Cortex of kidney (tissue), 1 donor: ENCODE results near the gene BIN1.
A peak's percentile ranks its signal among the peaks of the same experiment; 100 is the strongest.

Experiments used
- DNase-seq: peaks from one replicate; lab custom pipeline; 2025; lab: John Stamatoyannopoulos, UW

BIN1 gene, protein sequence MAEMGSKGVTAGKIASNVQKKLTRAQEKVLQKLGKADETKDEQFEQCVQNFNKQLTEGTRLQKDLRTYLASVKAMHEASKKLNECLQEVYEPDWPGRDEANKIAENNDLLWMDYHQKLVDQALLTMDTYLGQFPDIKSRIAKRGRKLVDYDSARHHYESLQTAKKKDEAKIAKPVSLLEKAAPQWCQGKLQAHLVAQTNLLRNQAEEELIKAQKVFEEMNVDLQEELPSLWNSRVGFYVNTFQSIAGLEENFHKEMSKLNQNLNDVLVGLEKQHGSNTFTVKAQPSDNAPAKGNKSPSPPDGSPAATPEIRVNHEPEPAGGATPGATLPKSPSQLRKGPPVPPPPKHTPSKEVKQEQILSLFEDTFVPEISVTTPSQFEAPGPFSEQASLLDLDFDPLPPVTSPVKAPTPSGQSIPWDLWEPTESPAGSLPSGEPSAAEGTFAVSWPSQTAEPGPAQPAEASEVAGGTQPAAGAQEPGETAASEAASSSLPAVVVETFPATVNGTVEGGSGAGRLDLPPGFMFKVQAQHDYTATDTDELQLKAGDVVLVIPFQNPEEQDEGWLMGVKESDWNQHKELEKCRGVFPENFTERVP

DNA sequence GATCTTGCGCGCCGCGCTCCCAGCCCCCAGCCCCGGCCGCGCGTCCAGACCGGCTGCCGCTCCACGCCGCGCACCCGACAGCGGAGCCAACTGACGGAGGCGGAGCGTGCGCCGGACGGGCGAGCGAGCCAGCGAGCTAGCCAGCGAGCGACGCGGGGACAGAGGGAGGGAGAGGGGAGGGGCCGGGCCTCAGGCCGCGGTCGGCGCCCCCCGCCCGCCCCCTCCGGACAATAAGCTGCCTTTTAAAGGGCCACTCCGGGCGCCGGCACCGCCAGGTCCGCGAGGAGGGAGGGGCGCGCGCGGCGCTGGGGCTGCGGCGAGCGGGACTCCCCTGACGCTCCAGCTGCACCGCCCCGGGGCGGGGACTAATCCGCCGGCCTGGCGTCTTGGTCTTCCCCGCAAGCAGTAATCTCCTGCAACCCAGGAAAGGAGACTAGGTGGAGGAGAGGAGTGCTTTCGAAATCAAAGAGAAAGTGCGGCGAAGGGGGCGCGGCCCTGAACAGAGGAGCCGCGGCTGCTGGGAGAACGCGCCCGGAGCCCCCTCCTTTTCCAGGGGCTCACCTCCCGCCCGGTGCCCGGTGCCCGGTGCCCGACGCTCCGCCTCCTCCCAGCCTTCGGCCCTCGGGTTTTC lies at the start of gene BIN1:
Gene BIN1 (minus strand): TSS at position 164 of the 631 bp plus-strand sequence. CDS start 211 bp downstream, outside the sequence.
- DNase-seq, result peak; percentile 64

DNA sequence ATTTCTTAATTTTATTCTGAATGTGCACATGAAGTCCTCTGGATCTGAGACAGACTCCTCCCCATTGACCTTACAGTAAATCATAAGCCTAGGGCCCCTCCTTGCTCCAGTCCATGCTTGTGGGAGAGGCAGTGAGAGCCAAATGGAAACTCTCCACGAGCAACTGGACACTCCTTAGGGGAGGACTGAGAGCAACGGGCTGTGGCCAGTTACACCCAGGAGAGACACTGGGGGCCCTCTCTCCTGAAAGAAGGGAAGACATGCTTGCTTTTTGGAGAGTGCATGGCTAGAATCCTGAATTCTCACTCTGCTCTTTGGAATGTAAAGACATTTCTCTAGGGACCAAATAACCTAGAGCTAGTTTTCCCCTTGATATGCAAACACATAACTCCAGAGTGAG lies 49.0 kb upstream of the BIN1 start:
- DNase-seq, result no peak

DNA sequence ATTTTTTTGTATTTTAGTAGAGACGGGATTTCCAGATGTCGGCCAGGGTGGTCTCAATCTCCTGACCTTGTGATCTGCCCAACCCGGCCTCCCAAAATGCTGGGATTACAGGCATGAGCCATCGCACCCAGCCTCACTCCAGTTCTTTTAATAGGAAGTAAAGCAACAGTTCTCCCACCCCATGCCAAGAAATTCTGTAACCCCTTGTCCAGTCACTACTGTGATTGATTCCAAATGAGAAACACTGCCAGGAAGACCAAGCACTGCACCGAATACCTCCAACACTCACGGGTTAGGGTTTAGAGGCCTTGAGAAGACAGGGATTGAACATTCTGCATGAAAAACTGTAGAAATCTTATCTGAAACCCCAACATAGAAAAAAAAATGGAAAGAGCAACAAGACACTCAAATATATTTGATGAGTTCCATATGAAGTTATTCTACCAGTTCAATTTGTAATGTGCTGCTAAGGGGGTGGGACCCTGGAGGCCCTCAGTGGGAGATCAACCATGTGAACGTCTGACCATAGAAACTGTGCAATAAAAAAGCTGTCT lies 48.2 kb upstream of the BIN1 start:
- no peak for DNase-seq

DNA sequence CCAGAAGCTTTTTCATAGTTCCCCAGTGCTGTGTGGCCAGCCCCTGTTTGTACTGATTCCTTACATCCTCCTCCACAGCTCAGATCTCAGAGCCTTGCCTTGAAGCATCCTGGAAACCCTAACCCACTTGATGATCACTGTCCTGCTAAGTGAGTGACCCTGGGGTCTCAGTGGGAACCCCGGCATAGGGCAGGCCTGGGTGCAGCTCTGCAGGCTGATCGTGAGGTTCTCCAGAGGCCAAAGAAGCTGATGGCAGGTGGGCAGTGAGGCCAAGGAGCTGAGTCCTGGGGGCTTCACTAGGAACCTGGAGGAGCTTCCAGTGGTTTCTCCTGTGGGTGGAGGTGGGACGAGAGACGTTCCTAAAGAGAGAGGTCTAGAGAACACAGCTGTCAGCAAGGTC lies 47.4 kb upstream of the BIN1 start:
- DNase-seq, result no peak

DNA sequence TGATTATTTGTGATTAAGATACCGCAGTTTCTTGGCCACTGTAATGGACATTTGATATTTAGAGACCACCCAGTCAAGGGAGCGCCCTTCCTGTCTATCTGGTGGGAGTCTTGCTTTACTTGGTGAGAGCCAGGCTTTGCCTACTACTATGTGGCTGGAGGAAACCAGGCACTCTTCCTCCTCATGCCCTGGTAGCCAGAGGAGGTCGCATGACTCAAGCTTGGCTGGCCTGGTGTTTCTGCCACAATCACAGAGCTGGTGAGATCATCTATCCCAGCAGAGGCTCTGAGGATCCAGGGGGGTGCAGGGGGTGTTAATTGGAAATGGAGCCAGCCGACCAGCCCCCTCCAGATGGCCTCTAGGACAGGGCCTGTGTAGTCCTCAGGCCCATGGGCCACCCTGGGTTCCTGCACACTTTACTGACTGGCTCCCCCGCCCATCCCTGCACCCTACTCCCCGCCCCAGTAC lies 46.8 kb upstream of the BIN1 start:
- DNase-seq, result no peak

DNA sequence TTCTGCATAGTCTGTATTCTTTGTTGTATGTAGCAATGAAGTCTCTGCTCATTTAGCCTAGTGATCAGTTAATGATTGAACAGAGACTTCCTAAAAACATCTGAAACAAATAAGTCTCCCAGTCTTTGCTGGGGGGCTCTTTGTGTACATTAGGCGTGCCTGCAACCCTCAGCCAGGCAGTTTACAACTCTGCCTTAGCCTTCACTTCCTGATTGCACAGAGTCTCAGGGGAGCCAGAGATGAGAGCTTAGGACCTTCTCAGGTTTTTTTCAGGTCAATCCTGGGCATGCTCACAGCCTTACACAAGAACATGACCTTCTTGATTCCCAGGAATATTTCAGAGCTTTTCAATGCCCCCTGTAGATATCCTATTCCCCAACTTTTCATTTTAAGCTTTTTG lies 44.0 kb upstream of the BIN1 start:
- no peak for DNase-seq

DNA sequence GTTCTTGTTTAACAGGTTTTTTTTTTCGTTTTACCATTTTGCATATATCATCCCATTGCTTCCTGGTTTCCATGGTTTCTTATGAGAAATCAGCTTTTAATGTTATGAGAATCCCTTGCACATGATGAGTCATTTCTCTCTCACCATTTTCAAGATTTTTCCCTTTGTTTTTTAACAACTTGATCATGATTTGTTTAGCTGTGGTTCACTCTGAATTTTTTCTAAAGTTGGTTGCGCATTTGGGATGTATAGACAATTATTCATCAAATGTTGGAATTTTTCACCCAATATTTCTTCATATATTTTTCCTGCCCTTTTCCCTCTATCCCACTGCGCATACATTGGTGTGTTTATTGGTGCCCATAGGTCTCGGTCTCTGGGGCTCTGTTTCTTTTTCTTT lies 42.4 kb upstream of the BIN1 start:
- DNase-seq, result no peak

DNA sequence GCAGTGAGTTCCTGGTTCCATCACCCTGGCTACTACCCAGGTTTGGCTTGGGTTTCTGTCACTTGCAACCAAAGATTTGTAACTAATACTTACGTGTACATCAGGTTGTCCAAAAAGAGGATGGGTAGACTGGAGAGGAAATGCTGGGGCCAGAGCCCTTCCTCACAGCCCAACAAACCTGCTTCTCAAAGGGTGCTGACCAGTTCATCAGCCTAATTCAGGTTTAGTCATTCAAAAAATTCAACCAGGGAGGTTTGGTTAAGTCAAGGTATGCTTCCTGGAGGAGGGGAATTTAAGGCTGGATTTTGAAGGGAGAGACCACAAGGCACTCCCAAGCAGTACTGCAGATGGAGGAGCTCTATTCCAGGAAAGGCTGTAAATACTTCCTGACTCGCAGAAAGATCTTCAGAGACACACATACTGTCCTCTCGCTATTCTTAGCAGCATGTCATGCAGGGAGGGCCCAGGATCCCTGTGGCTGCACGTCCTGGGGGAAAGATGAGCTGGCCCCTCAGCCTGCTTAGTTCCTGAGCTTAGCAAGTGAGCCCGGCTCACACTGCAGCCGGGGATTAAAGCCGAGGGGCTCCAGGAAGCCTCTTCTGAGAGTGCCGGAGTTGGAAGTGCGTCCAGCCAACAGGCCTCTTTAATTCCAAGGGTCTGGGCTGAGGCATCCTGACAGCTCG lies 40.0 kb upstream of the BIN1 start:
- DNase-seq, result no peak

DNA sequence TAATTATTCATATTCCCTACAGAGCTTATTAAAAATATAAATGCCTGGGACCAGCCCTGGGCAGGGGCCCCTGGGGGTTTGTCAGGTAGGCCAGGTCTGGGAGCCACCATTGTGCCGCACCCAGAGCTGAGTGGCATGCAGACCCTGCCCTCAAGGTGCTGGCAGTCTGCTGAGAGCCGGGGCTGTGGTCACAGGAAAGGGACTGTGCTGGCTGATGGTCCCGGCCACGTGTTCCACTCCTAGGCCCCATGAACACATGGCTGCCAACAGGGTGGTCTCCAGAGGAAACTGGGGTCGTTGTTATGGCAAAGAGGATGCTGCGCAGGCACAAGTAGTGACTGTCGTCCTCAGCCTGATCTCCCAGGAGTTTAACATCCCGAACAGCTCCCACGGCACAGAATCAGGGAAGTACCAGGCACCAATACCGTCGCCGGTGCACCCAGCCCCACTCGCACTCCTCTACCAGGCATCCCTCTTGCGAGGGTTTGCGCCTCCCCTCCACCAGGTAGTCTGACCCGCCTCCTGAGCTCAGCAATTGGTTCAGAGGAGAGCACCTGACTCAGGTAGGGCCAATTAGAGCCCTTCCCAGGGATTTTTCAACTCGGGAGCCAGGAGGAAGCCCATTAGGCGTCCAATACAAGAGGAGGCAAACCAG lies 39.2 kb upstream of the BIN1 start:
- DNase-seq, result no peak

DNA sequence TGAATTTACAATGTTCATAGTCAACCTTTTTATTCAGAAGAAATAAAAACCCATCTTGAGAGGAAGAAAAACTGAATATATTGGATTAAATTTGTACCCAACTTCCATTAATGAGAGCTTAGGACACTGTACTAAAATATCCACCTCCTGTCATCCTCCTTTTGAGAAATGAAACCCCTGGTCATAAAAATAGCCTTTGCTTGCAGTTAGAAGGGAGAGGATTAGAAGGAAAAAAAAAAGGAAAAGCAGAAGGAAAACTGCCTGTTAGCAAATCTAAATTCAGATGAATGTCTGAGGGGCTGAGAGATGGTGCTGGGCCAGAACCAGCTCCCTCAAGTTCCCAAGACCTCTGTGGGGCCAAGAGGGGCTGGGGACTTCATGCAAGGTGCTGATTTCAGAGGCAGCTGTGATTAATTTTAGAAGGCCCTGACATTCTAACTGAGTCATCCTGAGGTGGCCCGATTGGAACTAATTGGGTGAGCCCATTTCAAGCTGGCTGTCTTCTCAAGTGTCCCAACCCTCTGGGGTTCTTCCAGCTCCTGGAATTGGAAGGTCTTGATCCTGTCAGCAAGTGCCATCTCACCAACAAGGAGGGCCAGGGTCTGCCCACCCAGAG lies 38.4 kb upstream of the BIN1 start:
- DNase-seq, result no peak

DNA sequence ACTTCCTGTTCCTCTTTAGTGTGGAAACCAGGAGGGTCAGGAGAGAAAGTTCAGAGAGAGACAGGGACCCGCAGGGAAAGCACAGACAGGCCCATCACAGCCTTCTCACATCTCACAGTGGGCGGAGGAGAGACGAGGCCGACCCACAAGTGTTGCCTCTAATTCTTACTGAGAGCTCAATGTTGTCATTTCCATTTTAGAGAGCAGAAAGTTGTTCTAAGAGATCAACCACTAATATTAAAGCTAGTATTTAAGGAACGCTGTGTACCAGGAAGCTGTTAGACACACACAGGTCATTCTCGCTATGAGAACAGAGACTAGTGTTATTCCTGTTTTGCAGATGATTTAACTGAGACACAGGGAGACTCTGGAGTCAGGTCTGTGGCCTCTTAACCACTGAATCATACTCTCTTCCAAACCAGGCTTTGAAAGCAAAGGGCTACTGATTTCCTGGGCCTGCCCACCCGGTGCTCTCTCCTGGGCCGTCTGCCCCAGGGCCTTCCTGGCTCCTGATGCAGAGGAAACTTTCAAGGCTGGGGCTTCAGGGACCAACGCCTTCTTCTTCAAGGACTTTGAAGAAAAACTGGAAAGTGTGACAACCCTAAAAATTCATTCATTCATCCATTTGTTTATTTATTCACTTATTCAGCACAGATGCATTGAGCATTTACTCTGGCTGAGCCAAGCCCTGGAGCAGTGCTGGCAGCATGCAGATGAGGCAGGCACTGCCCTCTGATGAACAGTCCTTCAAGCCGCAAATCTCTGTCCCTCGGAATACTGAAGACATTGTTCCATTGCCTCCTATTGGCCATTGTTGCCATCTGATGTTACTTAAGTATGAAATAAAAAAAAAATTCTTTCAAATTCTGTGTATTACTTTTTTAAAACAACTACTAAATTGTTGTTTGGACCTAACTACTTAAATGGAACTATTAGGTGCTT lies 37.2 kb upstream of the BIN1 start:
- DNase-seq, result no peak

DNA sequence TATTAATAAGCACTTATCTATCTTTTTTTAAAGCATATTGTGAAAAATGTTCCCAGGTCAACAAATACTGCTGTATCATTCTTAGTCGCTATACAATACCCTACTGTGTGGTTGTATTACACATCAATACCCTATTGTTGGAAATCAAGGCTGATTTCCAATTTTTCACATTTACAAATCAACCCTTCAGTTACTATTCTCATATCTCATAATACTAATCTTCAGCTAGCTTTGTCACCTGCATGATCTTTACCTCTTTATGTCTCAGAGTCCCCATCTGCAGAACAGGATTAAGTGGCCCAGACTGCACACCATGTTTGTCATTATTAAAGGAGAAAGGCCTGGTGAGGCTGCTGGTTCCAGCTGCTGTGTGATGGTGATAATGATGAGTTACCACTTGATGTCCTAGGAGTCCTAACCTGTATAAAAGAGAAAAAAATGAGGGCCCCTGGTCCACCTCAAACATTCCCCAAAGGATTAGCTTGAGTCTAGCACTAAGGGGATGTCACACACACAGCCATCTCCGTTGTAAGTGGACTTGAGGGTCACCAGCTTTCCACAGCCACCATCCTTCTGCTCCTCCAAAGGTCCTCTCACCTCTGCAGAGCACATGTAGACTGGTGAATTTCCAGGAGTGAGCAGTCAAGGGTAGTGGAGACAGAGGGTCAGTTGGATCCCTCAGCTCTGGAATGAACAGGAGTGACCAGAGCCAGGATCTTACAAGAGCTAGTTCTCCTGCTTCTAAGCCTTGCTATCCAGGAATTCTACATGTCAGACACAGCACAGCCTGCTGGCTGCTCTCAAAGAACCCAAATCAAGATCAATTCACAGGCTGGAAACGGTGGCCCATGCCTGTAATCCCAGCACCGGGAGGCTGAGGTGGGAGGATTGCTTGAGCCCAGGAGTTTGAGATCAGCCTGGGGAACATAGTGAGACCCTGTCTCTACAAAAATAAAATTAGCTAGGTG lies 36.0 kb upstream of the BIN1 start:
- DNase-seq, result no peak

DNA sequence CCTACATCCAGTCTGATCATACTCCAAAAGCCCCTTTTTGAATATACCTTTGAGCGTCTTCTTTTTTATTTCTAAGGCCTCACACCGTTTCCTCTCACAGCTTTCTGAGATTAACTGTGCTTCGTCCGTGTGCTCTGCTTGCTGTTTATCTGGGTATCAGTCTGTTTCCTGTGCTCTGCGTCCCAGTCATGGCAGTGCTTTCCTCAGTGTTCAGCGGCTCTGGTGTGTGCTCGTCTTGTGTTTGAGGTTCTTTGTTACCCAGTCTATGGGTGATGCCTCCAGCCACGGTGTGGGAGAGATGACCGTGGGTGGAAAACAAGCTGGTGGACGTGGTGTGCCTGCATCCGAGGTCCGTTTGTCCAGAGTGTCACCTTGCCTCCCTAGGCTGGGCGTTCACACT lies 33.6 kb upstream of the BIN1 start:
- no peak for DNase-seq

DNA sequence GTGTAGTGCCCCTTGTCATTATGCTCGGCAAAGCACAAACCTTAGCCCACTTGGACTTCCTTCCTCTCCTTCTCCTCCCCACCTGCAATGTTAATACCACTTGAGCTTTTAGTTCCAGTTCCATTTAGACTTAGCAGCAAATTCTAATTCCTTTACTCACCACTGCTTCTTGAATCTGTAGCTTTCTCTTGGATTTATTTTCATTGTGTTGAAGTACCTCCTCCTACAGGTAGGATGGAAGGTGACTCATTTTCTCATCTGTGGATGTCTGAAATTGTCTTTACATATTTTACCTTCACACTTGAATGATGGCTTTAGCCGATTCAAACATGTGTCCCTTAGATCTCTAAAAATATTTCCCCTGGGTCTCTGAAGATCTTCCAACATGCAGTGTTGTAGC lies 32.8 kb upstream of the BIN1 start:
- DNase-seq, result no peak

DNA sequence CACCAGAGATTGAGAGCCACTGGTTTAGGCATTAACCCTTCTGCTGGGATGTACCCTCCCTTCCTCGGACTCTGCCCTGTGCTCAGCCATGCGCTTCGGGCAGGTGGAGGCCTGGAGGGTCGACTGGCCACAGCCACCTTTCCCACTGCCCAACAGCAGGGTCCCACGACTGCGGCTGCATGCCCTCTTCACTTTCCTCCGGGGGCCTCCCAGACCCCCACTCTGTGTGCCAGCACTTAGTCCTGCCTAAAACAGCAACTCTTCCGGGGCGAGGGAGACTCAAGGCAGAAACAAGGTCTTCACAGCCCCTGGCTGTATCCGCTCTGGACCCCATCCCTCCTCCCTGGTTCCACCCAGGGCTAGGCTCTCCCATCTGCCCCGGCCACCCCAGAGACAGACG lies 31.3 kb upstream of the BIN1 start:
- DNase-seq, result no peak

DNA sequence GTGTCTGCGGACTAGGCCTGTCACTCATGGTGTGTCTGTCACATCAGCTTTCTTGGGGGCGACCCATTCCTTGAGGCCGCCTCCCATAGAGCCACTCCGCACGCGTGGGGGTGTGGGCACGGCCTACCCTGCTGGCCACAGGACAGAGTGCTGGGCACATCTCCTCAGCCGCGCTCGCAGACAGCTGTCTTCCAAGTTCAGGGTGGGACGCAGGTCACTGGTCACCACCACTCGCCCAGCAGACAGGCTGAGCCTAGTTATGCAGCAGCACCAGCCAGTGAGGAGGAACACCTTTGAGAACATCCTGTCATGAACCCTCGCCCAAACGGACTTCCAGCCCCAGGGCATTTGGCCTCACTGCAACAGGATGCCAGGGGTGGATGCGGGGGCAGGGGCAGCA lies 30.8 kb upstream of the BIN1 start:
- DNase-seq, result no peak

DNA sequence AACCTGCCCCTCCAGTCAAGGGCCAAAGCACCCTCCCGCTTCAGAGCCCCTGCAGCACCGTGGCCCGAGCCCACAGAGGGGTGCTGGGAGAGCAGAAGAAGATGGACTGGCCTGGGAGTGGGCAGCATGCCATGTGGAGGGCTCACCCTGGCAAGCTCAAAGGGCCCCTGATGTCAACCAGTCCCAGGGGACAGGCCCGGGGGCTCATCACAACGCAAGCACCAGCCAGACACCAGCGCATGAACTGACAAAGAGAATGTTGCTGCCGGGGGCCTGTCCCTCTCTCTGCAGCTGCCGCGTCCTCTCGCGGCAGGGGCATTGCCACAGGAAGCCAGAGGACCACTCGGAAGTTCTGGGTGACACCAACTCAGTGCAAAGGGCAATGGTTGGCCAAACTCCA lies 30.3 kb upstream of the BIN1 start:
- no peak for DNase-seq

DNA sequence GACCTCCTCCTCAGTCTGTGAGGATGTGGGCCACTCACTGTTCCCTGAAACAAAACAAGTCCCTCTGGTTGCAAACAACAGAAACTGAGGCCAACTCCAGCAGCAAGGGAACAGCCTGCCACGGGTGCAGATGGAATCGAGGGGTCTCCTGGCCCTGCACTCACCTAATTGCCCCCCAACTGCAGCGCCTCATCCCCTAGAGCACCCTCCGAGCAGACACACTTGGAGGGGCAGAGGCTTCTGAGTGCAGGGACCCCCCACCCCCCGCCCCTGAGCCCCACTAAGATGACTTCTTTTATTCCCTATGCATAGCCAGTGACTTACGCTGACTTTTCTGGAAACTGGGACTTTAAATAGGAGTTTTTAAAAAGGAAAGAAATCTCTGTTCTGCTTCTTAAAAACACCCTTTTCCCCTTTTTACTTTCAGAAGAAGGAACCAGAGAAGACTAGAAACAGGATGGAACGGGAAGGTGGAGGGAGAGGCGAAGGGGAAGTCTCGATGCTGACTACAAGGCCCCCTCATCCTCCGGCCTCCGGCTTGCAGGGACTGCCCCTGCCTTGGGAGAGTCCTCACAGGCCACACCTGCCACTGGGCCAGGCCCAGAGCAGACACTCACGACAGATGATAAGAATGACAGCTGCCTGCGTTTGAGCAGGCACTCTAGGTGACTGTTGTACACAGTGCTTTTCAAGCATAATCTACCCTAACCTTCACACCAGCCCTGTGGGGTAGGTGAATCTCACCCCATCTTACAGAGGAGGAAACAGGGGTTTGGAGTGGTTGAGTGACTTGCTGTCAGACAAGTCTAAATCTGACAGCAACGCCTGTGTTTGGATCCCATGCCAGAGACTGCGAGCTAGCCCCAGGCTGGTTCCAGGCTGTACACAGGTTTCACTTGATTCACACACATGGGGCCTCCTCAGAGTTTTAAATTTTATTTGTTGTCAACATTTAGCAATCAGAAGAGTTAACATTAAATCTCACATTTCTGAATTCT lies 28.2 kb upstream of the BIN1 start:
- DNase-seq, result no peak
